Ammon's horn (tissue), 1 donor: ENCODE data around the gene PPT2.
"Not testable (repeated sequence)": the region's sequence is repeated elsewhere in the genome, so short reads cannot be mapped to it uniquely, and the experiment has no call there.

Experiments used
- DNase-seq: peaks from one replicate; pipeline ENCODE4 v3.0.0-alpha.2; 2016; ENCODE audit warnings: low spot score

Gene PPT2

GRCh38 chr6:32210191-32210601 lies 56.3 kb downstream of the PPT2 start:
- DNase-seq: no peak

- DNase-seq: not testable (repeated sequence)
These were observed 57.5 kb downstream of the PPT2 start for GRCh38 chr6:32211432-32211831.

- DNase-seq: no peak
These were observed 58.3 kb downstream of the PPT2 start for GRCh38 chr6:32212076-32212760.
